GM12874 (cell line): ENCODE measurements around the gene BHLHE41.

Experiments used
- CTCF ChIP-seq: IDR thresholded peaks from 2 replicates; pipeline ENCODE4 v1.5.1; 2011; ENCODE audit warnings: low read depth, mild to moderate bottlenecking, control low read depth, low read length, moderate library complexity; ENCODE audit not compliant: insufficient read depth

BHLHE41 gene

DNA sequence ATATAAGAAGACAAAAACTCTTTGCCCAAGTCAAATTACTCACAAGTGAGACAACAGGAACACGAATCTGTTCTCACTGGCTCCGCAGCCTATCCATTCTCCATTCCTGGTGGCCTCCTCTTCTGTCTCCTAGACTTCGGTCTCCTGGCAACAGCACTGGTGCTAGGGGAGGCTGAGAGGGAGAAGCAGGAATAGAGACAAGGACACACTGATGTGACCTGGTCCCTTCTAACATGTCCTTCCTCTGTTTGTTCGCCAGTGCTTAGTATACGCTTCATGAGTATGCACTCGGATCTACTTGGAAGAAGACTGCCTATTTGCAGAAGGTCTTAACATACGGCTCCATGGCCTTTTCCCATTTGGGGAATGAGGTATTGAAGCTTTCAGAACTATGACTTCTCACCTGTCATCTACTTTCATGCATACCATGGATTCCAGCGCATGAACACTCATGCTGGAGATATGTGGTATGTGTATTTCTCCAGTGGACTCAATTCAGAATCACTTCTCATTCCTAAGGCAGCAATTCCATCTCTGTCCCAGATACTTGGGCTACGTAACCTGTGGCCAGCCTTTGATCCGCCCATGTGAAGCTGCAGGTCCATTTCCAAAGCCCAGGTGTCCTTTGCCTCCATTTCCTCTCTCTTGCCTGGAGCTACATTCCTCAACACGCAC lies 33.9 kb downstream of the BHLHE41 start:
- TF ChIP-seq CTCF: no peak

DNA sequence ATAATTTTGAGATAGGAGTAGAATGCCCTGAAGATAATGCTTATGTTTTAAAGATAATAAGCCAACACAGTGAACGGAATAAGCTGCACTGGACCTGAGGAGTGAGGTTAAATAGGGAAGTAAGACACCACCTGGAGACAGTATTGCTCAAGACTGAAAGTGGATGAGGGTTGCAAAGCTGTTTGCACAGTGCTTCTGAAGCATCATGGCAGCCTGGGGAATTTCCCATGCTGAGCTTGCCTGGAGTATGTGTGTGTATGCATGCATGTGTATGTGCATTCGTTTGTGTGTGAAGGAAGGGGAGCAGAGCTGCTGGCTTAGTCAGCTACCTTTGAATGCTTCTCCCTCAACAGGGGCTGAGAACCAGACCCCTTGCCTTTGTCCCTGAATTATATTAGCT lies 35.8 kb downstream of the BHLHE41 start:
- TF ChIP-seq CTCF: no peak

- TF ChIP-seq CTCF: no peak
Observed at GRCh38 chr12:26086936-26087335, 37.9 kb downstream of the BHLHE41 start.

DNA sequence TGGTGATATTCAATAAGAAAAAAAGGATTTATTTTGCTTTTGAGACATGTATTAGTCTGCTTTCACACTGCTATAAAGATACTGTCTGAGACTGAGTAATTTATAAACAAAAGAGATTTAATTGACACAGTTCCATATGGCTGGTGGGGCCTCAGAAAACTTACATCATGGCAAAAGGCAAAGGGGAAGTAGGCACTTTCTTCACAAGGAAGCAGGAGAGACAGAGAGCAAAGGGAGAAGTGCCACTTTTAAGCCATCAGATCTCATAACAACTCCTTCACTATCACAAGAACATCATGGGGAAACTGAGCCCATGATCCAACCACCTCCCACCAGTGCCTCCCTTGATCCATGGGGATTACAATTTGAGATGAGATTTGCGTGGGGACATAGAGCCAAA lies 43.9 kb downstream of the BHLHE41 start:
- no peak for TF ChIP-seq CTCF

- TF ChIP-seq CTCF: no peak
Observed at GRCh38 chr12:26077915-26078702, 46.7 kb downstream of the BHLHE41 start.
